Measurements from ENCODE around the gene TBC1D14.

The TBC1D14 gene

DNA sequence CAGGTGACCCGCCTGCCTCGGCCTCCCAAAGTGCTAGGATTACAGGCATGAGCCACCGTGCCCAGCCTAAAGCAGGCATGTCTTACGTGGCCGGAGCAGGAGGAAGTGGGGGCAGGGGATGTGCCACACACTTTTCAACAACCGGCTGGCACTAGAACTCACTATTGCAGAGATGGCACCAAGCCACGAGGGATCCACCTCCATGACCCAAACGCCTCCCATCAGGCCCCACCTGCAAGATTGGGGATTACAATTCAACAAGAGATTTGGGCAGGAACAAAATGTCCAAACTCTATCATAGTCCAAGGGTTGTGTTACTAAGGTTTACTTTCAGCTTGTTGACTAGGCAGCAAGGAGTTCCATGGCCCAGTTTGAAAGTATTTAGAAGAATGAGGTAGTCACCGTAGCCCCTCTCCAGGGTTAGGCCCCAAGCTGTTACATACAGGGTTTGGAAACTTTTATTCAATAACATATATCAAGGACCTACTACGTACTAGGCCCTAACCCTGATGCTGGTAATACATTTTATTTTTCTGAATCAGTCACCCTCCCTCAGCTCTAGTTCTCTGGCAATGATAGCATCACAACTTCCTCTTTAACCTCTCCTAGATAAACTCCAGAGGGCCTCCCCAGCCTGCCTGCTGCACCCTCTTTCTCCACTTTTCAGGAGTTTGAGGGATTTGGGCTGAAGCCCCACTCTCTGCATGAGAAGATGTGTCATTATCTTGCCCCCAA, 18.0 kb upstream of the TBC1D14 start:
- TF ChIP-seq, protein P1, sequence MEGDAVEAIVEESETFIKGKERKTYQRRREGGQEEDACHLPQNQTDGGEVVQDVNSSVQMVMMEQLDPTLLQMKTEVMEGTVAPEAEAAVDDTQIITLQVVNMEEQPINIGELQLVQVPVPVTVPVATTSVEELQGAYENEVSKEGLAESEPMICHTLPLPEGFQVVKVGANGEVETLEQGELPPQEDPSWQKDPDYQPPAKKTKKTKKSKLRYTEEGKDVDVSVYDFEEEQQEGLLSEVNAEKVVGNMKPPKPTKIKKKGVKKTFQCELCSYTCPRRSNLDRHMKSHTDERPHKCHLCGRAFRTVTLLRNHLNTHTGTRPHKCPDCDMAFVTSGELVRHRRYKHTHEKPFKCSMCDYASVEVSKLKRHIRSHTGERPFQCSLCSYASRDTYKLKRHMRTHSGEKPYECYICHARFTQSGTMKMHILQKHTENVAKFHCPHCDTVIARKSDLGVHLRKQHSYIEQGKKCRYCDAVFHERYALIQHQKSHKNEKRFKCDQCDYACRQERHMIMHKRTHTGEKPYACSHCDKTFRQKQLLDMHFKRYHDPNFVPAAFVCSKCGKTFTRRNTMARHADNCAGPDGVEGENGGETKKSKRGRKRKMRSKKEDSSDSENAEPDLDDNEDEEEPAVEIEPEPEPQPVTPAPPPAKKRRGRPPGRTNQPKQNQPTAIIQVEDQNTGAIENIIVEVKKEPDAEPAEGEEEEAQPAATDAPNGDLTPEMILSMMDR (IDR thresholded peaks at IDR 0.05; ENCODE audit: low read depth, low read length): no peak
- H3K4me3 ChIP-seq (ENCODE audit: low read depth, low read length): no peak overlapping the region

DNA sequence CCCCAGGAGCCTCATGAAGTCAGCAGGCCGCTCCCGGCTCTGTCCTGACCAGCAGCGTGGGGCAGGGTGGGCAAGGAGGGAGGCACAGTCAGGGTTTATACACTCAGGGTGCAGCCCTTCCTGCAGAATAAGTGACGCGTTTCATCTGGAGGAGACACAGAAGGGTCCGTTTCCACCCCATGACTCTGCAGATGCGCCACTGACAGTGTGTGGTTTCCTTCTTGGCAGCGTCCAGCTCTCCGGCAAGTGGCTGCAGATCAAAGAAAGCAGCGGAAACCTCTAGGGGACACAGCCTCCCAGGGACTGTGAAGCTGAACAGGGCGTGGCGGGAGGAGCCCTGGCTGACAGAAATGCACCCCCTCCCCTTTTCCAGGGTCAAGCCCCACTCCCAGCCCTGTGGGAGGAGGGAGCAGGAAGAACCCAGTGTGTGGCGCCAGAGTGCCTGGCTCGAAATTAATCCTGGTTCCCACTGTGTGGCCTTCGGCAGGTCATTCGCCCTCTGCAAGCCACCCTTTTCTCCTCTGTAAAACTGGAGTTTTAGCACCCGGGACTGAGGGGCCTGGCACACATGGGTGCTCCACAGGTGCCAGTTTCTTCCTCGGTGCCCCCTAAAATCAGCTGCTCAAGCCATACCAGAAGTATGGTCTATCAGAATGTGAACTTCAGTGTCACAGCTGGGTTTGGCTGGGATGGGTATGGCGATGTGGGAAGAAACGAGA, 17.3 kb upstream of the TBC1D14 start:
- no peak overlapping the region for H3K4me3 ChIP-seq (ENCODE audit: low read depth, low read length)
- TF ChIP-seq, protein P1 (IDR thresholded peaks at IDR 0.05; ENCODE audit: low read depth, low read length): 0 out of 2 replicates have a peak, but pooled peaks have one; percentile 5

DNA sequence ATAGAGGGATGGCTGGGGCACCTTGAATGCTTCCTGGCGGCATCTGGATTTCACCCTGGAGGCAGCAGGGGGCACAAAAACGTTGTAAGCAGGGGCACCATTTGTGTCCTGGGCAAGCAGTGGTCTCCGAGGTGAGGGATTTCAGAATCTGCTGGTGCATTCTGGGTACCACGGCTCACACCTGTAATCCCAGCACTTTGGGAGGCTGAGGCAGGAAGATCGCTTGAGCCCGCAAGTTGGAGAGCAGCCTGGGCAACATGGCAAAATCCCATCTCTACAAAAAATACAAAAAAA, 16.8 kb upstream of the TBC1D14 start:
- TF ChIP-seq, protein P1 (IDR thresholded peaks at IDR 0.05; ENCODE audit: low read depth, low read length): no peak
- H3K4me3 ChIP-seq (ENCODE audit: low read depth, low read length): no peak overlapping the region

DNA sequence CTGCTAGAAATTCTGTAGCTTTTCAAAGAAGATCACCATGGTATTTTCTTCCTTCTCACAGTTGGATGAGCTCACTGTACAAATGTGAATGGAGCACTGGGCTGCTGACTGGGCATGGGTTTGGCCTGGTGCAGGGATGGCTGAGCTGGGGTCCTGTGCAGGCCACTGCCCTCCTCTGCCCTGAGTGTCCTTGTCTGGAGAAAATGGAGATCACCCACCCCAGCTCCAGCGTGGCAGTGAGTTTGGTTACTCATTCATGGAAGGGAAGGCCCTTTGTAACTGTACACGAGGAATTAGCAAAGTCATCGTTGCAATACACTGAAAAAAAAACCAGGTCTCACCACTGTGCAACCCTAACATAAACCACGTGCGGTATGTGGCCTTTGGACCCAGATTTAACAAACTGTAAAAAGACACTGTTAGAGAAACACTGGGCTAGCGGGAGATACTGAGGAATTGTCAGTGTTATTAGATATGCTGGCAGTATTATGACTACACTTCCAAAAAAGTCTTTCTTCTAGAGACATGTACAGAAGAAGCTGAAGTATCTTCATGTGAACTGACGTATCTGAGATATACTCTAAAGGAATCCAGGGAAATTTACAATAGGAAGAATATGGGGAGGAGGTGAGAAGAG, 16.1 kb upstream of the TBC1D14 start:
- no peak overlapping the region for H3K4me3 ChIP-seq (ENCODE audit: low read depth, low read length)
- TF ChIP-seq, protein P1 (IDR thresholded peaks at IDR 0.05; ENCODE audit: low read depth, low read length): no peak

DNA sequence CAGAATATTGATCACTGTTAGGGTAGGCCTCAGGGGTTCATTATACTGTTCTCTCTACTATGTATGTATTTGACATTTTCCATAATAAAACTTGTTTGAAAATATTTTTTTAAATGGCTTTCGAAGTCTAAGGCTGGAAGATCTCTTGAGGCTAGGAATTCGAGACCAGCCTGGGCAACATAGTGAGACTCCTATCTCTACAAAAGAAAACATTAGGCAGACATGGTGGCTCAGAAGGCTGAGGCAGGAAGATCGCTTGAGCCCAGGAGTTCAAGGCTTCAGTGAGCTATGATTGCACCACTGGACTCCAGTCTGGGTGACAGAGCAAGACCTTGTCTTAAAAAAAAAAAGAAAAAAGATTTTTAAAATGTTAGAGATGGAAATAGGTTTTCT, 15.5 kb upstream of the TBC1D14 start:
- H3K4me3 ChIP-seq (ENCODE audit: low read depth, low read length): no peak overlapping the region
- TF ChIP-seq, protein P1 (IDR thresholded peaks at IDR 0.05; ENCODE audit: low read depth, low read length): no peak

DNA sequence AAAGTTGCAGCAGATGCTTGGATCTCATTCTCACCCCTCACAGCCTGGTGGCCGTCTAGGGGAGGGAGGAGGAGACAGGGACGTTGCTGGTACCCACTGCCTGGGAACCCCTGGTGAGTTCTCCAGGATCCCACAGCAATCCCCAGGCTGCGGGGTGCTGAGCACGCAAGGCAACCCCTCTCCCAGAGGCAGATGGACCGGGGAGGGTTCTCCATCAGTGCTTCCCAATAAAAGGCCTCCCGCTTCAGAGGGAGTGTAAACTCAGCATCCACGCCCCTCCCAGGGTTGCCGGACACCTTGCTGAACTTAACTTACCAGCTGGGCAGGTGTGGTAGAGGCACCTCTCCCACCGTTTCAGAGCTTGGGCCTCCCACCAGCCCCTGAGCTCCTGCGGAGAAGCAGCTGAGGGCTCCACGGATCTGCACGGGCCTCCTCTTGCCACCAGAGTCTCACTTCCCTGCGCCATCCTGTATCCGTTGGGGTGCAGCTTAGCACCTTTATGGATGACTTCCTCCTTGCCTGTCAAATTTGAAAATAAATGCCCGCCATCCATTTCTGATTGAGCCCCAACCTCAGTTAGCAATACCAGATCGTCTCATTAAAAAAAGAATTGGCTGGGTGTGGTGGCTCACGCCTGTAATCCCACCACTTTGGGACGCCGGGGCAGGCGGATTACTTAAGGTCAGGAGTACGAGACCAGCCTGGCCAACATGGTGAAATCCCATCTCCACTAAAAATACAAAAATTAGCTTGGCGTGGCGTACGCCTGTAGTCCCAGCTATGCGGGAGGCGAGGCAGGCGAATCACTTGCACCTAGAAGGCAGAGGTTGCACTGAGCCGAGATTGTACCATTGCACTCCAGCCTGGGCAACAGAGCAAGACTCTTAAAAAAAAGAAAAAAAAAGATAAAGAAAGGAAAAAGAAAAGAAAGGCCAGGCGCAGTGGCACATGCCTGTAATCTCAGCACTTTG, 14.8 kb upstream of the TBC1D14 start:
- TF ChIP-seq, protein P1 (IDR thresholded peaks at IDR 0.05; ENCODE audit: low read depth, low read length): no peak

More for the DNA sequence above, 14.8 kb upstream of the TBC1D14 start:
- H3K4me3 ChIP-seq (ENCODE audit: low read depth, low read length): no peak overlapping the region

Data from WI38 (cell line).